H9 (cell line): ENCODE results near the gene KCNN3. TPM values are rescaled to one million over a fixed set of nuclear protein-coding genes. Genes with fewer than 3 reads are reported as not detected.

Experiments used
- DNase-seq: peaks from one replicate; pipeline ENCODE4 v3.0.0-alpha.2; 2017
- H2AFZ ChIP-seq: one replicate; pipeline ENCODE4 v1.6.1; 2013; ENCODE audit warnings: mild to moderate bottlenecking, low read length, control low read depth, moderate library complexity
- H2AK5ac ChIP-seq: 2 replicates; pipeline ENCODE4 v1.6.1; 2013; ENCODE audit warnings: low read length, control low read depth, mixed read lengths; ENCODE audit not compliant: insufficient read length
- H2BK120ac ChIP-seq: one replicate; pipeline ENCODE4 v1.6.1; 2013; ENCODE audit warnings: low read depth, mild to moderate bottlenecking, low read length, control low read depth, inconsistent platforms; ENCODE audit not compliant: poor library complexity, severe bottlenecking
- H2BK12ac ChIP-seq: 2 replicates; pipeline ENCODE4 v1.6.1; 2013; ENCODE audit warnings: low read length, control low read depth, mixed read lengths, low read depth; ENCODE audit not compliant: insufficient read length
- H2BK15ac ChIP-seq: 2 replicates; pipeline ENCODE4 v1.6.1; 2013; ENCODE audit warnings: low read depth, low read length, control low read depth
- H2BK20ac ChIP-seq: one replicate; pipeline ENCODE4 v1.6.1; 2013; ENCODE audit warnings: low read depth, mild to moderate bottlenecking, low read length, control low read depth, inconsistent platforms; ENCODE audit not compliant: poor library complexity, severe bottlenecking
- H2BK5ac ChIP-seq: 2 replicates; pipeline ENCODE4 v1.6.1; 2013; ENCODE audit warnings: low read length, control low read depth, mixed read lengths; ENCODE audit not compliant: insufficient read length
- H3K14ac ChIP-seq: 2 replicates; pipeline ENCODE4 v1.6.1; 2013; ENCODE audit warnings: low read length, control low read depth; ENCODE audit not compliant: insufficient read depth
- H3K18ac ChIP-seq: 2 replicates; pipeline ENCODE4 v1.6.1; 2013; ENCODE audit warnings: low read depth, mild to moderate bottlenecking, mixed read lengths, low read length, control low read depth; ENCODE audit not compliant: insufficient read length
- H3K23ac ChIP-seq: 2 replicates; pipeline ENCODE4 v1.6.1; 2013; ENCODE audit warnings: low read length, control low read depth, mixed read lengths, low read depth; ENCODE audit not compliant: insufficient read length
- H3K23me2 ChIP-seq: 2 replicates; pipeline ENCODE4 v1.6.1; 2013; ENCODE audit warnings: low read depth, mild to moderate bottlenecking, mixed read lengths, low read length, control low read depth; ENCODE audit not compliant: insufficient read length, poor library complexity, severe bottlenecking
- H3K27ac ChIP-seq: 2 replicates; pipeline ENCODE4 v1.5.1; 2013; ENCODE audit warnings: low read length, control low read depth, mixed read lengths, low read depth; ENCODE audit not compliant: insufficient read length
- H3K27me3 ChIP-seq: 2 replicates; pipeline ENCODE4 v1.6.1; 2013; ENCODE audit warnings: low read length, control low read depth, inconsistent platforms; ENCODE audit not compliant: insufficient read depth
- H3K4ac ChIP-seq: 2 replicates; pipeline ENCODE4 v1.6.1; 2013; ENCODE audit warnings: low read depth, mild to moderate bottlenecking, control low read depth, inconsistent platforms, low read length, moderate library complexity
- H3K4me1 ChIP-seq: 2 replicates; pipeline ENCODE4 v1.6.1; 2013; ENCODE audit warnings: low read length, control low read depth, inconsistent platforms; ENCODE audit not compliant: insufficient read depth
- H3K4me2 ChIP-seq: 2 replicates; pipeline ENCODE4 v1.6.1; 2013; ENCODE audit warnings: low read length, control low read depth, mixed read lengths; ENCODE audit not compliant: insufficient read length, insufficient read depth
- H3K56ac ChIP-seq: 2 replicates; pipeline ENCODE4 v1.6.1; 2013; ENCODE audit warnings: low read depth, mild to moderate bottlenecking, mixed read lengths, low read length, control low read depth; ENCODE audit not compliant: insufficient read length
- H3K79me1 ChIP-seq: 2 replicates; pipeline ENCODE4 v1.6.1; 2013; ENCODE audit warnings: low read depth, mild to moderate bottlenecking, moderate library complexity, low read length, control low read depth, inconsistent platforms; ENCODE audit not compliant: insufficient read depth, poor library complexity, severe bottlenecking
- H3K79me2 ChIP-seq: 2 replicates; pipeline ENCODE4 v1.6.1; 2013; ENCODE audit warnings: low read length, control low read depth, inconsistent platforms; ENCODE audit not compliant: insufficient read depth
- H3K9ac ChIP-seq: 2 replicates; pipeline ENCODE4 v1.6.1; 2013; ENCODE audit warnings: low read length, control low read depth, mixed read lengths; ENCODE audit not compliant: insufficient read length; ENCODE audit errors: extremely low read depth
- H3K9me3 ChIP-seq: one replicate; pipeline ENCODE4 v1.6.1; 2013; ENCODE audit warnings: low read depth, low read length, inconsistent platforms; ENCODE audit not compliant: control insufficient read depth
- H3T11ph ChIP-seq: one replicate; pipeline ENCODE4 v1.6.1; 2013; ENCODE audit warnings: mild to moderate bottlenecking, low read length, control low read depth, inconsistent platforms
- H4K20me1 ChIP-seq: one replicate; pipeline ENCODE4 v1.6.1; 2013; ENCODE audit not compliant: control insufficient read depth, insufficient read length, insufficient read depth
- H4K5ac ChIP-seq: 2 replicates; pipeline ENCODE4 v1.6.1; 2013; ENCODE audit warnings: low read depth, mild to moderate bottlenecking, mixed read lengths, low read length, control low read depth; ENCODE audit not compliant: insufficient read length
- H4K8ac ChIP-seq: replicated peaks from 2 replicates; pipeline ENCODE4 v1.6.1; 2013; ENCODE audit warnings: low read length, control low read depth, mixed read lengths, low read depth; ENCODE audit not compliant: insufficient read length
- H4K91ac ChIP-seq: 2 replicates; pipeline ENCODE4 v1.6.1; 2013; ENCODE audit warnings: low read depth, mild to moderate bottlenecking, moderate library complexity, mixed read lengths, low read length, control low read depth; ENCODE audit not compliant: insufficient read length
- H3K27ac Mint-ChIP-seq, 3 experiments: 2 replicates in 2 of 3; 3 replicates in 1 of 3; pipeline ENCODE4 v1.8.0; 2020 to 2021; ENCODE audit warnings: mixed read lengths in 3 of 3, mild to moderate bottlenecking in 1 of 3, moderate library complexity in 1 of 3
- H3K27me3 Mint-ChIP-seq: 2 replicates; pipeline ENCODE4 v1.8.0; 2021; ENCODE audit warnings: low read depth, mild to moderate bottlenecking, moderate library complexity, mixed read lengths
- H3K36me3 Mint-ChIP-seq, 3 experiments: 2 replicates in 2 of 3; 3 replicates in 1 of 3; pipeline ENCODE4 v1.8.0; 2020 to 2021; ENCODE audit warnings: low read depth in 3 of 3, mixed read lengths in 3 of 3; ENCODE audit not compliant: insufficient read depth in 1 of 3
- H3K4me1 Mint-ChIP-seq, 2 experiments: 2 replicates each; pipeline ENCODE4 v1.8.0; 2020; ENCODE audit warnings: mixed read lengths in 2 of 2
- H3K4me3 Mint-ChIP-seq, 2 experiments: 2 replicates in 1 of 2; 3 replicates in 1 of 2; pipeline ENCODE4 v1.8.0; 2020 to 2021; ENCODE audit warnings: mild to moderate bottlenecking in 2 of 2, mixed read lengths in 2 of 2, moderate library complexity in 1 of 2
- H3K9me3 Mint-ChIP-seq, 2 experiments: 2 replicates in 1 of 2; 3 replicates in 1 of 2; pipeline ENCODE4 v1.8.0; 2020; ENCODE audit warnings: mild to moderate bottlenecking in 2 of 2, mixed read lengths in 2 of 2, moderate library complexity in 1 of 2
- WGBS: extraction: QIAGEN DNeasy Blood & Tissue Kit; methylation state at CpG from one replicate; pipeline ENCODE4 v1.1.7; 2013; ENCODE audit warnings: missing lambda C conversion rate, low lambda C conversion rate, mixed read lengths; ENCODE audit not compliant: insufficient read length; ENCODE audit errors: extremely low coverage; 5-methylcytosine and 5-hydroxymethylcytosine counted together
- total RNA-seq: library from RNA; stranded (reverse); gene quantifications from 2 replicates; pipeline ENCODE4 v1.2.1, GENCODE V29; 2021
- TF ChIP-seq, protein P1 (sequence below): fragments of 200-600 bp; sonication (generic); conservative IDR thresholded peaks from 3 replicates; pipeline ENCODE4 v1.8.0; 2021; ENCODE audit warnings: antibody characterized with exemption, mild to moderate bottlenecking

The KCNN3 gene
- total RNA-seq, 1 experiment from 2014 or later: 0.83 TPM

DNA sequence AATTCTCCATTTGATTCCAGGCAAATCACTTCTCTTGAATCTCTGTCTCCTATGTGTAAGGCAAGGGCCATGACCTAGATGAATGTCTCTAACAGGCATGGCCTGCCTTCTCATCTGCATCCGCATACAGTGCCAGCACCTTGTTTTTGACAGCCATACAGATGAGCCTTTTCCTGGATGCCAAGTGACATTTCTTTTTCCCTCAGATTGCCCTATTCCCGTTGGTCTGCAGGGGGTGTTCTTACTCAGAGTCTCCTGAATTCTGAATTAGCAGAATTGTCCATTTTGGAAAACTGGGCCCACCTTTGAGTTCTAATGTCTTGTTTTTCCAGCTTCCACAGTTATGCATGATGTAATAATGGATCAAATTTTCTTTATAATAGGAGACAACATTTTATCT lies 174.1 kb downstream of the KCNN3 start:
- Mint-ChIP-seq H3K36me3 (no peaks in the 10 kb centered on the region), H3K9me3 (no peaks in the 10 kb centered on the region; a peak in 1 of 5 replicates), H3K4me1 (no peaks in the 10 kb centered on the region), H3K27ac (no peak overlapping the region; a peak in 1 of 7 replicates), H3K4me3 (no peak overlapping the region), H3K27me3 (peaks cover 3% of the 10 kb centered on the region; the same call in 1 of the 2 replicates)
- Histone ChIP-seq H3K14ac (no peak overlapping the region), H2BK15ac (no peak overlapping the region), H4K91ac (no peak overlapping the region), H2BK120ac (no peak overlapping the region), H3K4ac (no peak overlapping the region), H4K5ac (no peak overlapping the region), H3K56ac (no peak overlapping the region), H3K4me1 (no peaks in the 10 kb centered on the region), H2BK12ac (no peak overlapping the region), H3K9ac (no peak overlapping the region), H2BK5ac (no peak overlapping the region), H3K79me1 (no peaks in the 10 kb centered on the region), H3K9me3 (no peaks in the 10 kb centered on the region), H2AK5ac (no peak overlapping the region), H4K20me1 (no peaks in the 10 kb centered on the region), H3T11ph (no peak overlapping the region), H3K27me3 (no peaks in the 10 kb centered on the region), H3K23me2 (no peaks in the 10 kb centered on the region), H3K4me2 (no peak overlapping the region), H3K18ac (no peak overlapping the region), H3K79me2 (no peaks in the 10 kb centered on the region), H2AFZ (no peak overlapping the region), H3K23ac (no peak overlapping the region), H2BK20ac (no peak overlapping the region), H3K27ac (no peak overlapping the region), H4K8ac (no peak overlapping the region)
- TF ChIP-seq, protein P1, sequence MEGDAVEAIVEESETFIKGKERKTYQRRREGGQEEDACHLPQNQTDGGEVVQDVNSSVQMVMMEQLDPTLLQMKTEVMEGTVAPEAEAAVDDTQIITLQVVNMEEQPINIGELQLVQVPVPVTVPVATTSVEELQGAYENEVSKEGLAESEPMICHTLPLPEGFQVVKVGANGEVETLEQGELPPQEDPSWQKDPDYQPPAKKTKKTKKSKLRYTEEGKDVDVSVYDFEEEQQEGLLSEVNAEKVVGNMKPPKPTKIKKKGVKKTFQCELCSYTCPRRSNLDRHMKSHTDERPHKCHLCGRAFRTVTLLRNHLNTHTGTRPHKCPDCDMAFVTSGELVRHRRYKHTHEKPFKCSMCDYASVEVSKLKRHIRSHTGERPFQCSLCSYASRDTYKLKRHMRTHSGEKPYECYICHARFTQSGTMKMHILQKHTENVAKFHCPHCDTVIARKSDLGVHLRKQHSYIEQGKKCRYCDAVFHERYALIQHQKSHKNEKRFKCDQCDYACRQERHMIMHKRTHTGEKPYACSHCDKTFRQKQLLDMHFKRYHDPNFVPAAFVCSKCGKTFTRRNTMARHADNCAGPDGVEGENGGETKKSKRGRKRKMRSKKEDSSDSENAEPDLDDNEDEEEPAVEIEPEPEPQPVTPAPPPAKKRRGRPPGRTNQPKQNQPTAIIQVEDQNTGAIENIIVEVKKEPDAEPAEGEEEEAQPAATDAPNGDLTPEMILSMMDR: peak; percentile 46
- no peak for DNase-seq
- WGBS: no CpG with 5 or more reads among the region's 2 CpGs
